ENCODE results near the gene CEBPG.

DNA sequence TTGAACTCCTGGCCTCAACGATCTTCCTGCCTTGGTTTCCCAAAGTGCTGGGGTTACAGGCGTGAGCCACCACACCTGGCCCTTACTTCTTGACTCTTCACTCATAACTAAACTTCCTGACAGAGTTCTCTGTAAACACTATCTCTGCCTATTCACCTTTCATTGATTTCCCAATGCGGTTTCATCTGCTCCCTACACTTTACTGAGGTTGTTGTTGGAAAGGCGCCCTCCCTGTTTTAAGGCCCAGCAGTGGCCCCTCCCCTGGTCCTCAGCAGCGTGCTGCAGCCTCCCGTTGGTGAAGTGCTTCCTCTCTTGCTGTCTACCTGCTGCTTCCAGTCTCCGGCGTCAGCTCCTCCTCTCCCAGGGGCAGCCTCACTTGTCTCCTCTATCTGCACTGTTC is 44.4 kb upstream of the CEBPG start:
- TF ChIP-seq, protein P1, sequence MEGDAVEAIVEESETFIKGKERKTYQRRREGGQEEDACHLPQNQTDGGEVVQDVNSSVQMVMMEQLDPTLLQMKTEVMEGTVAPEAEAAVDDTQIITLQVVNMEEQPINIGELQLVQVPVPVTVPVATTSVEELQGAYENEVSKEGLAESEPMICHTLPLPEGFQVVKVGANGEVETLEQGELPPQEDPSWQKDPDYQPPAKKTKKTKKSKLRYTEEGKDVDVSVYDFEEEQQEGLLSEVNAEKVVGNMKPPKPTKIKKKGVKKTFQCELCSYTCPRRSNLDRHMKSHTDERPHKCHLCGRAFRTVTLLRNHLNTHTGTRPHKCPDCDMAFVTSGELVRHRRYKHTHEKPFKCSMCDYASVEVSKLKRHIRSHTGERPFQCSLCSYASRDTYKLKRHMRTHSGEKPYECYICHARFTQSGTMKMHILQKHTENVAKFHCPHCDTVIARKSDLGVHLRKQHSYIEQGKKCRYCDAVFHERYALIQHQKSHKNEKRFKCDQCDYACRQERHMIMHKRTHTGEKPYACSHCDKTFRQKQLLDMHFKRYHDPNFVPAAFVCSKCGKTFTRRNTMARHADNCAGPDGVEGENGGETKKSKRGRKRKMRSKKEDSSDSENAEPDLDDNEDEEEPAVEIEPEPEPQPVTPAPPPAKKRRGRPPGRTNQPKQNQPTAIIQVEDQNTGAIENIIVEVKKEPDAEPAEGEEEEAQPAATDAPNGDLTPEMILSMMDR (IDR thresholded peaks at IDR 0.05), result no peak
- no peak for TF ChIP-seq TCF7L2 (IDR thresholded peaks at IDR 0.05; ENCODE audit: low read depth, low read length)
- TF ChIP-seq POLR2AphosphoS5 (IDR thresholded peaks at IDR 0.05; ENCODE audit: low read depth, low read length), result no peak
- TF ChIP-seq, protein P2, sequence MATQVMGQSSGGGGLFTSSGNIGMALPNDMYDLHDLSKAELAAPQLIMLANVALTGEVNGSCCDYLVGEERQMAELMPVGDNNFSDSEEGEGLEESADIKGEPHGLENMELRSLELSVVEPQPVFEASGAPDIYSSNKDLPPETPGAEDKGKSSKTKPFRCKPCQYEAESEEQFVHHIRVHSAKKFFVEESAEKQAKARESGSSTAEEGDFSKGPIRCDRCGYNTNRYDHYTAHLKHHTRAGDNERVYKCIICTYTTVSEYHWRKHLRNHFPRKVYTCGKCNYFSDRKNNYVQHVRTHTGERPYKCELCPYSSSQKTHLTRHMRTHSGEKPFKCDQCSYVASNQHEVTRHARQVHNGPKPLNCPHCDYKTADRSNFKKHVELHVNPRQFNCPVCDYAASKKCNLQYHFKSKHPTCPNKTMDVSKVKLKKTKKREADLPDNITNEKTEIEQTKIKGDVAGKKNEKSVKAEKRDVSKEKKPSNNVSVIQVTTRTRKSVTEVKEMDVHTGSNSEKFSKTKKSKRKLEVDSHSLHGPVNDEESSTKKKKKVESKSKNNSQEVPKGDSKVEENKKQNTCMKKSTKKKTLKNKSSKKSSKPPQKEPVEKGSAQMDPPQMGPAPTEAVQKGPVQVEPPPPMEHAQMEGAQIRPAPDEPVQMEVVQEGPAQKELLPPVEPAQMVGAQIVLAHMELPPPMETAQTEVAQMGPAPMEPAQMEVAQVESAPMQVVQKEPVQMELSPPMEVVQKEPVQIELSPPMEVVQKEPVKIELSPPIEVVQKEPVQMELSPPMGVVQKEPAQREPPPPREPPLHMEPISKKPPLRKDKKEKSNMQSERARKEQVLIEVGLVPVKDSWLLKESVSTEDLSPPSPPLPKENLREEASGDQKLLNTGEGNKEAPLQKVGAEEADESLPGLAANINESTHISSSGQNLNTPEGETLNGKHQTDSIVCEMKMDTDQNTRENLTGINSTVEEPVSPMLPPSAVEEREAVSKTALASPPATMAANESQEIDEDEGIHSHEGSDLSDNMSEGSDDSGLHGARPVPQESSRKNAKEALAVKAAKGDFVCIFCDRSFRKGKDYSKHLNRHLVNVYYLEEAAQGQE (IDR thresholded peaks at IDR 0.05; ENCODE audit: insufficient read depth in 1 of 2, low read depth in 2 of 2, low read length in 1 of 2), result no peak
- no peak for TF ChIP-seq SIN3A (IDR thresholded peaks at IDR 0.05; ENCODE audit: borderline replicate concordance, insufficient read depth, low read depth, low read length)

Data from Panc1 (cell line).